Fibroblast of pulmonary artery (primary cell): ENCODE data around the gene TNS4.
A peak's percentile ranks its signal among the peaks of the same experiment; 100 is the strongest.
"Not testable (repeated sequence)": the region's sequence is repeated elsewhere in the genome, so short reads cannot be mapped to it uniquely, and the experiment has no call there.

Source experiments
- DNase-seq: peaks from one replicate; pipeline ENCODE4 v3.0.0-alpha.2; 2010; ENCODE audit warnings: low read depth
- H3K4me3 ChIP-seq: replicated peaks from 2 replicates; pipeline ENCODE4 v1.5.1; 2011; ENCODE audit warnings: low read depth, mild to moderate bottlenecking, control low read depth, low read length, moderate library complexity
- TF ChIP-seq, protein P1 (sequence below): IDR thresholded peaks from 2 replicates; pipeline ENCODE4 v1.5.1; 2011; ENCODE audit warnings: mild to moderate bottlenecking, control low read depth, low read length, inconsistent platforms; ENCODE audit errors: missing control alignments

Gene TNS4, protein sequence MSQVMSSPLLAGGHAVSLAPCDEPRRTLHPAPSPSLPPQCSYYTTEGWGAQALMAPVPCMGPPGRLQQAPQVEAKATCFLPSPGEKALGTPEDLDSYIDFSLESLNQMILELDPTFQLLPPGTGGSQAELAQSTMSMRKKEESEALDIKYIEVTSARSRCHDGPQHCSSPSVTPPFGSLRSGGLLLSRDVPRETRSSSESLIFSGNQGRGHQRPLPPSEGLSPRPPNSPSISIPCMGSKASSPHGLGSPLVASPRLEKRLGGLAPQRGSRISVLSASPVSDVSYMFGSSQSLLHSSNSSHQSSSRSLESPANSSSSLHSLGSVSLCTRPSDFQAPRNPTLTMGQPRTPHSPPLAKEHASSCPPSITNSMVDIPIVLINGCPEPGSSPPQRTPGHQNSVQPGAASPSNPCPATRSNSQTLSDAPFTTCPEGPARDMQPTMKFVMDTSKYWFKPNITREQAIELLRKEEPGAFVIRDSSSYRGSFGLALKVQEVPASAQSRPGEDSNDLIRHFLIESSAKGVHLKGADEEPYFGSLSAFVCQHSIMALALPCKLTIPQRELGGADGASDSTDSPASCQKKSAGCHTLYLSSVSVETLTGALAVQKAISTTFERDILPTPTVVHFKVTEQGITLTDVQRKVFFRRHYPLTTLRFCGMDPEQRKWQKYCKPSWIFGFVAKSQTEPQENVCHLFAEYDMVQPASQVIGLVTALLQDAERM

GRCh38 chr17:40501499-40501911 is at the start of gene TNS4:
Gene TNS4, minus strand, starts transcription at chr17:40501623. Its CDS starts 5,198 bp downstream, at chr17:40496425.
- no peak within 1 kb of the TSS for H3K4me3 ChIP-seq
- DNase-seq = no peak
- TF ChIP-seq, protein P1, sequence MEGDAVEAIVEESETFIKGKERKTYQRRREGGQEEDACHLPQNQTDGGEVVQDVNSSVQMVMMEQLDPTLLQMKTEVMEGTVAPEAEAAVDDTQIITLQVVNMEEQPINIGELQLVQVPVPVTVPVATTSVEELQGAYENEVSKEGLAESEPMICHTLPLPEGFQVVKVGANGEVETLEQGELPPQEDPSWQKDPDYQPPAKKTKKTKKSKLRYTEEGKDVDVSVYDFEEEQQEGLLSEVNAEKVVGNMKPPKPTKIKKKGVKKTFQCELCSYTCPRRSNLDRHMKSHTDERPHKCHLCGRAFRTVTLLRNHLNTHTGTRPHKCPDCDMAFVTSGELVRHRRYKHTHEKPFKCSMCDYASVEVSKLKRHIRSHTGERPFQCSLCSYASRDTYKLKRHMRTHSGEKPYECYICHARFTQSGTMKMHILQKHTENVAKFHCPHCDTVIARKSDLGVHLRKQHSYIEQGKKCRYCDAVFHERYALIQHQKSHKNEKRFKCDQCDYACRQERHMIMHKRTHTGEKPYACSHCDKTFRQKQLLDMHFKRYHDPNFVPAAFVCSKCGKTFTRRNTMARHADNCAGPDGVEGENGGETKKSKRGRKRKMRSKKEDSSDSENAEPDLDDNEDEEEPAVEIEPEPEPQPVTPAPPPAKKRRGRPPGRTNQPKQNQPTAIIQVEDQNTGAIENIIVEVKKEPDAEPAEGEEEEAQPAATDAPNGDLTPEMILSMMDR = no peak

DNA sequence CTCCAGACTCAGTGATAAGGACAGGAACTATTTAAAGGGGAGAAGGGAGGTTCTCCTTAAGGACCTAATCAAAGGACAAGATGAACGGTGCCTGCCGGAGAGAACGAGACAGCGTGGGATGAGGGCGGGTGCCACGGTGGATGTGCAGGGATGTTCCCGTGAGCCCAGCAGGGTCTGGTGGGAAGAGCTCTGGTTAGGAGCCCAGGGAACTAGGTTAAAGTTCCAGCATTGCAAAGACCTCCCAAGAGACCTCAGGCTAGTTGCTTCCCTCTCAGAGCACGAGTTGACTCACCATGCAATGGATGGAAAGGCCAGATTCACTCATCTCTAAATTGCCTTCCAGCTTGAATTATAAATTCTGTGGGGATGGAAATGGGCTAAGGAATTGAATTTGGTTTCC is 49.2 kb upstream of the TNS4 start:
- TF ChIP-seq, protein P1 = no peak
- H3K4me3 ChIP-seq = no peak overlapping the region
- peak; percentile 90 for DNase-seq

DNA sequence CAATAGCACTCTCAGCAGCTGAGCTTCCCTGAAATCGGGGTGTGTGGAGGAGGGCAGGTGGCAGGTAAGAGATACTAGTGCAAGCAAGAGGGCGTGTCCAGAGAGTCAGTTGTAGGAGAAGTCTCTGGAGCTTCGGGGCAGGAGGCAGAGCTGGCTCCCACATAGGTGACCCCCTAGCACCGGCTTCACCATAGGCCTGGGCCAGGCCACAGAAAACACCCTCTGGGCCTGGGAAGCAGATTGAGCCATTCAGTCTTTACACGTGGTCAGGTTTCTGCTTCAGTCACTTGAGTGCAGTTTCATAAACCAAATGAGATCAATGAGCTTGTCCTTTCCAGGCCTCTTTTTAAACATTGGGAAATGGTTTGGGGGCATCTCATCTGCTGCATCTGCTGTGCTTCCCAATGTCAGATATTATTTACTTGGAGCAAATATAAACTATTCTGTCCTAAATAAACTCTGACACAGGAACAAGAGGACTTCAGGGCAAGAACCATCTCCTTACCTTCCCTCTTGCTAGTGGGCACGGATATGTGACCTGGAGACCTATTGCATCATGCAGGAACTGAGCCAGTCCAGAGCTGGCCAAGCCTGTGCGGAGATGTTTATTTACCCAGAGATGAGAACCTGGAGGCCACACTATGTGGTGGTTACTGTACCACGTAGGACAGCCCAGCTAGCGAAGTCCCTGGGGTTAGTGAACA is 47.7 kb upstream of the TNS4 start:
- DNase-seq = peak; percentile 90
- no peak overlapping the region for H3K4me3 ChIP-seq
- TF ChIP-seq, protein P1 = no peak

- no peak overlapping the region for H3K4me3 ChIP-seq
- DNase-seq = no peak
- TF ChIP-seq, protein P1 = no peak
Measured at GRCh38 chr17:40548491-40548981, 47.1 kb upstream of the TNS4 start.

- TF ChIP-seq, protein P1 = no peak
- DNase-seq = no peak
- no peak overlapping the region for H3K4me3 ChIP-seq
Measured at GRCh38 chr17:40547785-40548478, 46.5 kb upstream of the TNS4 start.

DNA sequence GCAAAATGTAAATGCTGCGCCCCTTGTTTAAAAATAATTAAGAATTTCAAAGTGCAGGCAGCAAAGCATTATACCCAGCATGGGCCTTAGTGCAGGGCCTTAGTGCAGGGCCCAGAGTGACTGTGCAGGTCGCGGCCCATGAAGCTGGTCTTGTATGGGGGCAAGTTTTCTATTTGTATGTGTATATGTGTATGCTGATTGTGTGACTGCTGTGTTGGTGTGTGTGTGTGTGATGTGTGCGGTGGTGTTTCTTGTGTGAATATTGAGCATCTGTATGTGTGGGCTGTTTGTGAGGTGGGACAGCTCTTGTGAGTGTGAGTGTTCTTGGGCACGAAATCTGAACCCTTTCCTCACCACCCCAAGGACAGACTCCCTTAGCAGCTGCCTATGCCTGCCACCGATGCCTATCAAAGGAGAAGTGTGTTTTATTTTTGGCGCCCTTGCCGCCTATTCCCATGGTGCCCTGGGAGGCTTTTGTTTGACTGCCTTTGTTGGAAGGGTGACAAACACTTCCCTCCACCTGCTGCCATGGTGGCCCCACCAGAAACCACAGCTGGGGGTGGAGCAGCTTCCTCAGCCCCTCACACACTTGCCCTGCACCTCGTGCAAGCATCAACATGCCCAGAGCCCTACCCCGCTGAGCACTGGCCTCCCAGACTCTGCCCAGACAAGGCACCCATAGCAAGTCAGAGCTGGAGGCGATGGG is 45.8 kb upstream of the TNS4 start:
- H3K4me3 ChIP-seq = no peak overlapping the region
- DNase-seq = no peak
- TF ChIP-seq, protein P1 = no peak

DNA sequence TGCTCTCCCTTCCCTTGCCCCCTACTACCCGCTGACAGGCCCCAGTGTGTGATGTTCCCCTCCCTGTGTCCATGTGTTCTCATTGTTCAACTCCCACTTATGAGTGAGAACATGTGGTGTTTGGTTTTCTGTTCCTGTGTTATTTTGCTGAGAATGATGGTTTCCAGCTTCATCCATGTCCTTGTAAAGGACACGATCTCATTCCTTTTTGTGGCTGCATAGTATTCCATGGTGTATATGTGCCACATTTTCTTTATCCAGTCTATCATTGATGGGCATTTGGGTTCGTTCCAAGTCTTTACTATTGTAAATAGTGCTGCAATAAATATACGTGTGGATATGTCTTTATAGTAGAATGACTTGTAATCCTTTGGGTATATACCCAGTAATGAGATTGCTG is 45.1 kb upstream of the TNS4 start:
- DNase-seq, H3K4me3 ChIP-seq: not testable (repeated sequence)
